Heart left ventricle (tissue), 13 donors: Measurements from ENCODE around the gene MGLL.

ENCODE experiments used
- POLR2A ChIP-seq, 2 donors: fragments of 450-650 bp; IDR thresholded peaks; one replicate each; pipeline ENCODE4 v1.6.1; 2017; ENCODE audit warnings: antibody characterized with exemption in 2 of 2, mild to moderate bottlenecking in 2 of 2, moderate library complexity in 2 of 2
- TF ChIP-seq, protein P1 (sequence below), 12 donors: fragments of 200-600 bp; sonication (generic) in 4 of 12; IDR thresholded peaks; one replicate each; pipeline versions ENCODE4 v1.5.0 to v1.8.0; 2018 to 2022; ENCODE audit warnings: antibody characterized with exemption in 12 of 12, mild to moderate bottlenecking in 5 of 12
- donor health status: ischemic (EF 13 %, LVEDD 7.1; RV severe dilation, severe dysfunction).
- donor health status: DM: no; HTN: yes; CAD: no.
- donor health status: DM: no; HTN: no; CAD: no.
- donor health status: ischemic (EF 25% LVEDD 6.9; RV normal size, moderate dysfunction).
- donor health status: ischemic (EF 25% LVEDD 5.7; RV mildly dilated, moderate dysfunction).
- donor health status: ischemic (EF 35%, LVEDD 5.7; RV mildly dilated, moderate dysfunction).
- donor health status: nonischemic (EF 11% LVEDD 7.7; RV severe dilation, severe dysfunction).
- donor health status: DM: yes; HTN: yes; CAD: no.
- donor health status: PGD.
- donor health status: ischemic (EF 29% LVEDD 5.4; RV normal size, mild dysfunction).
- donor health status: nonischemic (EF 23%, LVEDD 6.1; RV moderate dilation, normal function).

DNA sequence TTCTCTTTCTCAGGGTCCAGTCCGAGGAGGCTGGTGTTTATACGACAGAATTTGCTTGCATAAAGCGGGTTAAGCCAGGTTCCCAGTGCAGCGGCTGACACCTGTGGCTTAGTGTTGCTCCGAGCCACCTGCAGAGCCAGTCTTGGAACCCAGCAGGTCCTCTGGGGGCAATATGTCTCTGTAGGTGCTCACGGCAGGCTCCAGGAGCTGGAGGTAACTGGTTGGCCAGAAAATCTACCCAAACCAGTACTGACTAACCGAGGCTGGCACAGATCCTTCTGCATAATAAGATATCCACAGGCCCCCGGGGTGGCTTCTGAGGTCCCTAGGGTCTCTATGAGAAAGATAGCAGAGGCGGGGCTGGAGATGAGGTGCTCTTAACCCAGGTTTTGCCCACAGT lies 3.2 kb downstream of the MGLL start:
- TF ChIP-seq, protein P1, sequence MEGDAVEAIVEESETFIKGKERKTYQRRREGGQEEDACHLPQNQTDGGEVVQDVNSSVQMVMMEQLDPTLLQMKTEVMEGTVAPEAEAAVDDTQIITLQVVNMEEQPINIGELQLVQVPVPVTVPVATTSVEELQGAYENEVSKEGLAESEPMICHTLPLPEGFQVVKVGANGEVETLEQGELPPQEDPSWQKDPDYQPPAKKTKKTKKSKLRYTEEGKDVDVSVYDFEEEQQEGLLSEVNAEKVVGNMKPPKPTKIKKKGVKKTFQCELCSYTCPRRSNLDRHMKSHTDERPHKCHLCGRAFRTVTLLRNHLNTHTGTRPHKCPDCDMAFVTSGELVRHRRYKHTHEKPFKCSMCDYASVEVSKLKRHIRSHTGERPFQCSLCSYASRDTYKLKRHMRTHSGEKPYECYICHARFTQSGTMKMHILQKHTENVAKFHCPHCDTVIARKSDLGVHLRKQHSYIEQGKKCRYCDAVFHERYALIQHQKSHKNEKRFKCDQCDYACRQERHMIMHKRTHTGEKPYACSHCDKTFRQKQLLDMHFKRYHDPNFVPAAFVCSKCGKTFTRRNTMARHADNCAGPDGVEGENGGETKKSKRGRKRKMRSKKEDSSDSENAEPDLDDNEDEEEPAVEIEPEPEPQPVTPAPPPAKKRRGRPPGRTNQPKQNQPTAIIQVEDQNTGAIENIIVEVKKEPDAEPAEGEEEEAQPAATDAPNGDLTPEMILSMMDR (IDR thresholded peaks at IDR 0.05), result no peak
- no peak for TF ChIP-seq POLR2A (IDR thresholded peaks at IDR 0.05)
